K562 (cell line): Measurements from ENCODE around the gene GALNT12. TPM values are rescaled to one million over a fixed set of nuclear protein-coding genes. Genes with fewer than 3 reads are reported as not detected.

ENCODE experiments used
- ATAC-seq: fragments of 200-7000 bp; cut with Tn5 transposase; 3 replicates; pipeline ENCODE4 v1.9.1; 2020; ENCODE audit warnings: moderate library complexity
- BruUV-seq: library from RNA; stranded (reverse); fragments of 400-500 nt; replicated peaks from 2 replicates; lab custom pipeline; 2021; lab: Mats Ljungman, UMichigan
- CTCF ChIA-PET: fragments of 300-600 bp; formaldehyde crosslinking; extraction: SDS; loops from one replicate; lab custom pipeline; 2021; ENCODE audit warnings: low intra/inter-chr PET ratio; lab: Yijun Ruan, JAX
- POLR2A ChIA-PET: fragments of 300-600, 350-650 bp; sonication (Branson Sonifier 250); formaldehyde crosslinking; extraction: SDS; loops from one replicate; lab custom pipeline; 2021; ENCODE audit warnings: antibody characterized with exemption, inconsistent platforms; lab: Yijun Ruan, JAX
- DNase-seq, 4 experiments: peaks; one replicate each; pipeline versions ENCODE4 v3.0.0 to v3.0.0-alpha.2; 2011 to 2018; ENCODE audit warnings: low spot score in 3 of 4, mixed read lengths in 3 of 4; ENCODE audit errors: extremely low read depth in 1 of 4
- FAIRE-seq: peaks from 2 replicates; lab custom pipeline; 2011; peaks lifted over from hg19 to GRCh38; lab: Jason Lieb, UNC
- H2AFZ ChIP-seq: 2 replicates; pipeline ENCODE4 v1.6.0; 2011; ENCODE audit warnings: low read depth, low read length, control low read depth, inconsistent platforms
- H3K27ac ChIP-seq: fragments of 200-600 bp; 3 replicates; pipeline ENCODE4 v1.8.0; 2011; ENCODE audit warnings: low read depth, mild to moderate bottlenecking, control low read depth, inconsistent platforms, low read length, moderate library complexity, mixed read lengths; ENCODE audit errors: extremely low read depth
- H3K27me3 ChIP-seq, 2 experiments: fragments of 300-600 bp in 1 of 2; 2 replicates in 1 of 2; 3 replicates in 1 of 2; pipeline versions ENCODE4 v1.6.0 to v1.8.0; 2011; ENCODE audit warnings: inconsistent platforms in 2 of 2, low read length in 2 of 2, mild to moderate bottlenecking in 1 of 2, mixed read lengths in 1 of 2, moderate library complexity in 1 of 2; ENCODE audit not compliant: control insufficient read depth in 2 of 2, insufficient read depth in 2 of 2
- H3K36me3 ChIP-seq: fragments of 300-600 bp; 3 replicates; pipeline ENCODE4 v1.8.0; 2011; ENCODE audit warnings: mild to moderate bottlenecking, low read length, inconsistent platforms; ENCODE audit not compliant: control insufficient read depth, insufficient read depth
- H3K4me1 ChIP-seq, 2 experiments: fragments of 200-600 bp in 1 of 2; replicated peaks in 1 of 2; 2 replicates in 1 of 2; 3 replicates in 1 of 2; pipeline versions ENCODE4 v1.5.1 to v1.8.0; 2011; ENCODE audit warnings: inconsistent platforms in 2 of 2, low read length in 2 of 2, mild to moderate bottlenecking in 1 of 2, mixed read lengths in 1 of 2, moderate library complexity in 1 of 2; ENCODE audit not compliant: control insufficient read depth in 2 of 2, insufficient read depth in 2 of 2
- H3K4me2 ChIP-seq: 2 replicates; pipeline ENCODE4 v1.6.1; 2011; ENCODE audit warnings: low read length, control low read depth, inconsistent platforms, mixed read lengths; ENCODE audit not compliant: insufficient read depth
- H3K4me3 ChIP-seq: fragments of 200-600 bp; sonication (generic), shearing (Covaris generic); 2 replicates; pipeline ENCODE4 v1.5.1; 2016; ENCODE audit warnings: control low read depth, inconsistent platforms
- H3K79me2 ChIP-seq: fragments of 200-600 bp; 3 replicates; pipeline ENCODE4 v1.8.0; 2011; ENCODE audit warnings: low read length, inconsistent platforms; ENCODE audit not compliant: control insufficient read depth, insufficient read depth
- H3K9ac ChIP-seq, 2 experiments: 2 replicates each; pipeline versions ENCODE4 v1.6.0 to v1.6.1; 2011; ENCODE audit warnings: low read depth in 2 of 2, low read length in 2 of 2, control low read depth in 1 of 2, inconsistent platforms in 1 of 2, mild to moderate bottlenecking in 1 of 2, mixed read lengths in 1 of 2; ENCODE audit not compliant: insufficient read depth in 1 of 2
- H3K9me1 ChIP-seq: one replicate; pipeline ENCODE4 v1.6.0; 2011; ENCODE audit warnings: inconsistent platforms, mild to moderate bottlenecking, low read length, moderate library complexity; ENCODE audit not compliant: control insufficient read depth, insufficient read depth
- H3K9me3 ChIP-seq: replicated peaks from 2 replicates; pipeline ENCODE4 v1.5.1; 2011; ENCODE audit warnings: low read depth, low read length, inconsistent platforms; ENCODE audit not compliant: control insufficient read depth, insufficient read depth
- H4K20me1 ChIP-seq: replicated peaks from 2 replicates; pipeline ENCODE4 v1.6.1; 2011; ENCODE audit warnings: low read length, inconsistent platforms, mixed read lengths; ENCODE audit not compliant: control insufficient read depth, insufficient read depth
- EP400 ChIP-seq: fragments of 450-650 bp; IDR thresholded peaks from 2 replicates; pipeline ENCODE4 v1.6.1; 2017; ENCODE audit warnings: antibody characterized with exemption, mild to moderate bottlenecking, moderate library complexity
- WGBS: fragments of 100-300 bp; shearing (Covaris generic); methylation state at CpG from one replicate; pipeline ENCODE4 v1.1.6; 2016; ENCODE audit warnings: low coverage, mixed read lengths; ENCODE audit not compliant: insufficient coverage; ENCODE audit errors: missing lambda C conversion rate; 5-methylcytosine and 5-hydroxymethylcytosine counted together
- in situ Hi-C: fragments of 300-500 bp; cut with MboI; formaldehyde crosslinking; loops from 4 replicates; pipeline ENCODE4 v1.15.0; 2018; ENCODE audit warnings: inconsistent platforms, mixed read lengths
- intact Hi-C: fragments of 100-400 bp; cut with micrococcal nuclease; formaldehyde crosslinking; loops from 2 replicates; pipeline ENCODE4 v1.14.2; 2022
- polyA plus RNA-seq, 8 experiments: library from polyadenylated mRNA; depleted of rRNA in 4 of 8; stranded (reverse) in 5 of 8; unstranded in 3 of 8; fragments of >200 nt; fragmentation: Nextera tagmentation in 2 of 8; fragmentation: Illumina TruSeq in 1 of 8; extraction: Ambion mirVana in 2 of 8; extraction: Trizol in 1 of 8; gene quantifications; 2 replicates each; pipeline versions ENCODE4 v1.2.1 to v1.2.3, GENCODE V29; 2011 to 2014; ENCODE audit warnings: inconsistent platforms in 1 of 8, missing spikeins in 1 of 8
- total RNA-seq, 7 experiments: library from RNA; depleted of rRNA in 6 of 7; stranded (reverse); fragments of >200 nt in 6 of 7; fragmentation: Illumina TruSeq in 2 of 7; extraction: Trizol in 2 of 7; gene quantifications; 2 replicates each; pipeline versions ENCODE4 v1.2.1 to v1.2.3, GENCODE V29; 2011 to 2021; ENCODE audit warnings: low replicate concordance in 1 of 7
- TF ChIP-seq, protein P1 (sequence below): fragments of 200-800 bp; sonication (Bioruptor generic); IDR thresholded peaks from 2 replicates; pipeline ENCODE4 v1.6.1; 2017; ENCODE audit warnings: missing genetic modification characterization, missing compliant biosample characterization

The GALNT12 gene
- total and polyA plus RNA-seq, 9 of the 15 experiments (the other 6 are each of a cell fraction or from before 2014, with no cell fraction given), result 29.7 to 82.9 (median 44.2) TPM

DNA sequence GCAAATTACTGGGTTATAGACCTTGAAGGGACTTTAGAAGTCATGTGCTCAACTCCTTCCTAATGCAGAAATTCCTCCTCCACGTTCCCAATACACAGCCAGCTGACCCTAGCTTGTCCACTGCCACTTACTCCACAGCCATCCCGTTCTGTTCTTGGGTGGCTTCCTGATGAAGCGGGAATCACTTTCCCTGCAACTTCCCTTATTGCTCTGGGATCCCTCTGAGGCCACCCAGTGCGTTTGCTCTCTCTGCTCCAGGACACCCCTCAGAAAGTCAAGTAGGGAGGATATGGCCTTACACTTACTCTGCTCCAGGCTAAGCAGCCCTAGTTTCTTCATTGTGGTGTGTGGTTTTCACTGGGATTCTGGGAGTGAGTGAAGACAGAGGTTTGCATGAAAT is 55.5 kb downstream of the GALNT12 start:
- intact Hi-C loops, result no loop called here
- Histone ChIP-seq H3K9me3 (no peaks in the 10 kb centered on the region), H3K27ac (no peak overlapping the region), H3K9ac (peak overlapping the region in 1 of 2 experiments; percentile 28; a peak in 1 of 4 replicates), H3K79me2 (no peaks in the 10 kb centered on the region)
- CTCF ChIA-PET, result no interaction called here
- no peak for ATAC-seq
- in situ Hi-C loops, result no loop called here
- TF ChIP-seq, protein P1, sequence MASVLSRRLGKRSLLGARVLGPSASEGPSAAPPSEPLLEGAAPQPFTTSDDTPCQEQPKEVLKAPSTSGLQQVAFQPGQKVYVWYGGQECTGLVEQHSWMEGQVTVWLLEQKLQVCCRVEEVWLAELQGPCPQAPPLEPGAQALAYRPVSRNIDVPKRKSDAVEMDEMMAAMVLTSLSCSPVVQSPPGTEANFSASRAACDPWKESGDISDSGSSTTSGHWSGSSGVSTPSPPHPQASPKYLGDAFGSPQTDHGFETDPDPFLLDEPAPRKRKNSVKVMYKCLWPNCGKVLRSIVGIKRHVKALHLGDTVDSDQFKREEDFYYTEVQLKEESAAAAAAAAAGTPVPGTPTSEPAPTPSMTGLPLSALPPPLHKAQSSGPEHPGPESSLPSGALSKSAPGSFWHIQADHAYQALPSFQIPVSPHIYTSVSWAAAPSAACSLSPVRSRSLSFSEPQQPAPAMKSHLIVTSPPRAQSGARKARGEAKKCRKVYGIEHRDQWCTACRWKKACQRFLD (CRISPR knock-in tag), result 0 out of 2 replicates have a peak, but pooled peaks have one; percentile 29
- TF ChIP-seq EP400, result no peak
- TF ChIP-seq, all 486 proteins: peak for 1
- no peak overlapping the region; the same call in 1 of the 2 replicates for H2AFZ ChIP-seq
- peaks cover 0 to 28% of the 10 kb centered on the region in 2 experiments; a peak in 3 of 5 replicates for H3K4me1 ChIP-seq
- H3K4me2 ChIP-seq, result no peak overlapping the region
- no peak for FAIRE-seq
- POLR2A ChIA-PET, result interaction anchor here (0.7 kb wide), 2 partner anchors 12 to 151 kb away, joined by 3 read pairs; no protein-coding TSS in a partner anchor
- no peaks in the 10 kb centered on the region for H3K9me1 ChIP-seq
- DNase-seq, result no peak
- H3K4me3 ChIP-seq, result no peak overlapping the region
- H3K27me3 ChIP-seq, result no peaks in the 10 kb centered on the region
- BruUV-seq, result no TSS peak
- 57% methylated on average over 4 of the region's 4 CpGs for WGBS
- no peaks in the 10 kb centered on the region for H3K36me3 ChIP-seq
- H4K20me1 ChIP-seq, result no peaks in the 10 kb centered on the region
